Measurements from ENCODE around the gene FBN2.
A peak's percentile ranks its signal among the peaks of the same experiment; 100 is the strongest.

FBN2 gene

GRCh38 chr5:128252756-128253155 lies 285.3 kb downstream of the FBN2 start:
- no peak for DNase-seq (ENCODE audit: low spot score)

DNA sequence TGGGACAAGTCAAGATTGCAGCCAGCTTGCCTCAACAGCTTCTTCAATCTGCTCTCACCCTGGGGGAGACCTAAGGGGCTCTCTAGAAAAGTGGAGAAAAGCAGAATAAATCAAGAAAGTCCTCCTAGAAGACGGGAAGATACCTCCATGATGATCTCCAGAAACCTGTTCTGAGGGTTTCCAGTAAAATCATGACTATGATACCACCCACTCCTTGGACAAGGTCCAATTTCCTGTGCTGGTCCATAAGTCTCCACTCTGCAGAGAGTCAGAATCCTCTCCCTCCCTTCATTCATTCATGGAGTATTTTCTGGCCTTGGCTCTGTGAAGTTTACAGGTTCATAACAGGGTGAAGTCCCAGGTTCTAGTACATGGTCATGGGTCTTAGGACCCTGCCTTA lies 285.8 kb downstream of the FBN2 start:
- DNase-seq (ENCODE audit: low spot score), result no peak

- DNase-seq (ENCODE audit: low spot score), result no peak
These were observed 292.1 kb downstream of the FBN2 start for GRCh38 chr5:128245974-128246373.

- DNase-seq (ENCODE audit: low spot score), result no peak
These were observed 294.0 kb downstream of the FBN2 start for GRCh38 chr5:128243958-128244582.

DNA sequence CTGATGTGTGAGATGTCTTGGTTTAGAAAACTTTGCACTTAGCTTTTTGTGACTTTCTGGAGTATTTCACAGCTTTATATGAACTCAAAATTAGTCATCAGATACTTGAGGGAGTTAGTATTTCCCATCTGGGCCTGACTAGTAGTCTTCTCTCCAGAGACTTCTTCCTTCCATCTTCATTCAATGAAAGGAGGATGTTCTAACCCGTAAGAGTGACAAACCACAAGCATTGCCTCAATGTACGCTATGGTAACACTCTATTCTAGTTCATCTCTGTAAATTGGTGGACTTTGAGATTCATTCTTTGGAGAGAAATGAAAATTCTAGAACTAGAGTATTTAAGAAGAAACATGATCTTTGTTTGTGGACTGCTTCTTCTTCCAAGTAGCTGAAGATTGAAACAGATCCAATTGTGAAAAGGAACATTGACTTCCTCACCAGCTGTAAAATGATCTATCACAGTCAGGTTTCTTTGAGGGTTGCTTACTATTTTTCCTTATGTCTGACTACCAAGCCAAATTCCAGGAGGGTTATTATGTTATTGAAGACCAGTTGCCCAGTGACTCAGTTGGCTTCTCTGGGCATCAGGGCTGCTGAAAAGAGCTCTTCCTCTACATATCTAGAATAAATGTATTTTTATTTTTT lies 296.9 kb downstream of the FBN2 start:
- no peak for DNase-seq (ENCODE audit: low spot score)

- DNase-seq (ENCODE audit: low spot score), result no peak
These were observed 300.5 kb downstream of the FBN2 start for GRCh38 chr5:128237546-128237945.

DNA sequence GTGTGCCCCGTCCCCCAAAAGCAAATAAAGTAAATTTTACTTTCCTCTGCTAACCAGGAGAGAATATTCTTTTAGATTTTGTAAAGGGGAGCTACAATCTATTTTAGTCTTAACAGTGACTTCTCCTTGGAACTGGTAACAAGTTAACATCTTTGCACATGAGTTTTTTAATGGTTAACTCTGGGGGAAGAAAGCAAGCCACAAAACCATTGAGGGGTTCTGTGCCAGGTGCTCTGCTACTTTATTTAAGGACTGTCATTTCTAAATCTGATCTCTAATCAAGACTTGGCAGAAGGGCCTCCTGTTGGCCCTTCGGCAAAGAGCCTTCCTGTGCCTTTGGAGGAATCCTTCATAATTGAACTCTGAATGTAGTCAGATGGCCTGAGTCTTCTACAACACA lies 301.0 kb downstream of the FBN2 start:
- DNase-seq (ENCODE audit: low spot score), result no peak

DNA sequence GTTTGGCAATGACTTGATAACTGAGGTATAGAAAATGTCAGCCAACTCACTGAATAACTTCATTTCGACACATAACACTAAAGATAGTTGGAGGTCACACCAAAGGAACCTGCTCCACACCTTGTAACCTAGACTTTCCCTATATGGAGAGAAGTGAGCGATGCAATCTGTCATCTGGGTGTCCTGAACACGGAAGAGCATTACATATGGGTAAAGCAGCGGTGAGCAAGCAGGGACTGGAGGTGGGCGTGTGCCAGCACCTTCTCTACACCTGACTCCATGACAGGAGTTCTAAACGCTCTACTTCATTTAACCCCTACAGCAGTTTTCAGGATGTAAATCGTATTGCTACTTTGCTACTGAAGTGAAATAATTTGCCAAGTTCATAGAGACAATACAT lies 301.7 kb downstream of the FBN2 start:
- no peak for DNase-seq (ENCODE audit: low spot score)

DNA sequence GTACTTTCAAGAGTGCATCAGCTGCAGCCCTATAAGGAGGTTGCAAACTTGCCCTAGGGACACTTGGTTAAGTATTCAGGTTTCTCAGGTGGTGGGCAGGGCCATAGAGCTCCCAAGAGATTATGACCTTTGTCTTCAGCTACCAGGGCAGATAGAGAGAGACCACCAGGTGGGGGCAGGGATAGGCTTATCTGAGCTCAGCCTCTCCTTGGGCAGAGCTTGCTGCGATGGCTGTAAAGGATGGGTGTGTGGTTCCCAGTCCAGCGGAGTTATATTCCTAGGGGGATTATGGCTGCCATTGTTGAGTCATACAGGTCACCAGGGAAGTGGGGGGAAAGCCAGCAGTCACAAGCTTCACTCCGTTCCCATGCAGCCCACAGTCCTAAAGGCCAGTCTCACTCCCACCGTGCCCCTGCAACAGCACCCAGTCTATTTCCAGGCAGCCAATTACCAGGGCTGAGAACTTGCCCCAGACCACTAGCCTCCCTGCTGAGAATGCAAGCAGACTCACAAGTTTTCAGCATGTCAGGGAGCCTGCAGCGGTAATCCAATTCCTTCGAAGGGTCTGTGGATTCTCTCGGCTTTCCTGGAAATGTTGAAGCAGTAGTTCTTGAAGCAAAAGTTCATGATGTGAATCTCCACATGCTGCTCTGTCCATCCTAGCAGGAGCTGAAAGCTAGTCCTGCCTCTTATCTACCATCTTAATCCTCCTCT lies 303.0 kb downstream of the FBN2 start:
- no peak for DNase-seq (ENCODE audit: low spot score)

GRCh38 chr5:128228521-128228920 lies 309.5 kb downstream of the FBN2 start:
- no peak for DNase-seq (ENCODE audit: low spot score)

GRCh38 chr5:128228008-128228407 lies 310.0 kb downstream of the FBN2 start:
- no peak for DNase-seq (ENCODE audit: low spot score)

GRCh38 chr5:128225245-128226030 lies 312.6 kb downstream of the FBN2 start:
- DNase-seq (ENCODE audit: low spot score), result no peak

- DNase-seq (ENCODE audit: low spot score), result no peak
These were observed 313.7 kb downstream of the FBN2 start for GRCh38 chr5:128224336-128224735.

- DNase-seq (ENCODE audit: low spot score), result no peak
These were observed 317.2 kb downstream of the FBN2 start for GRCh38 chr5:128220841-128221240.

GRCh38 chr5:128216860-128217531 lies 321.0 kb downstream of the FBN2 start:
- DNase-seq (ENCODE audit: low spot score), result no peak

DNA sequence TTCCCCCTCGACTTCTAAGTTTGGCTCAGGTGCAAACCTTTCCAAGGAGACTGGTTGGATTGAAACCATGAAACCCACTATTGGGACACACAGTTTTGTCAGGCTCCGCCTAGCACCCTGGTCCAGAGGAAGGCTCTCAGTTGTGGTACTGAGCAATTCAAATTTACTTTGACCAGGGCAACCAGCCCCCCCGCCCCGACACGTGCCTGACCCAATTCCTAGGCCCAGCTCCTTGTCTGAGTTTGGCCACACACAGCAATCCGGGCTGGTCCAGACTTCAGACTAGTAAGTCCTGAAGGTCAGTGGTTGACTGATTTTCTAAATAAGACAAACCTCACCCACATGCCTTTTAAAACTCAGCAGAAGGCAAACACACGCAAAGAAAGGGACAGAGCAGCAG lies 321.8 kb downstream of the FBN2 start:
- no peak for DNase-seq (ENCODE audit: low spot score)

DNA sequence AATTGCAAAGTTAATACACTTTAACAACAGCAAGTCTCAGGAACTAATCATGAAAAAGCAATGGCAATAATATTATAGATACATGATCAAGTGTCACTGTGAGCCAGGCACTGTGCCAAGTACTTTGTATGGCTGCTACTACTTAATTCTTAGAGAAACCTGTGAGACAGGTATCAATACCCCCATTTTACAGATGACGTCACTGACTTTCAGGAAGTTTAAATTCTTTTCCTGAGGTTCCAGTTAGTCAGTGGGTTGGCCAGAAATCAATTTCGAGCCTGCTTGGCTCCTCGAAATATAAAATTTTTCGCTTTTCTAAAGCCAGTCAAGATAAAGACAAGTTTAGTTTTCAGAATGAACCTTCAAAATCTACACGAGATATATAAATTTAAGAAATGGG lies 324.2 kb downstream of the FBN2 start:
- DNase-seq (ENCODE audit: low spot score), result no peak

DNA sequence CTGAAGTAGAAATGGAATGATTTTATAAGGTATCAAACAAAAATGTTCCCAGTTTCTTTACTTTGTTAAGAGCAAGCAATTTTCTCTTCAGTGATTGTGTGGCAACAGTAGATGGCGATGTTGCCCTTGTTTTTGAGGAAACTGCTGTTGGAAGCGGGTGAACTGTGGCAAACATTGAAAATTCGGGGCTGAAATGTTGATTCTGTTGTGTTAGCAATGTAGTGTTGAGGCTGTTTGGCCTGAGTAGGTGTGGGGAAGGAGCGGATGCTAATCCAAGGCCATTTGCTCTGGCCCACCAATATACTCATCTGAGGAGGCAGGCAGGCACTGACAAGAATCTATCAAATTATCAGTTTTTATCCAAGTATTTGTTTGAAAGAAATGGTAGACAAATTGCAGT lies 324.7 kb downstream of the FBN2 start:
- DNase-seq (ENCODE audit: low spot score), result peak; percentile 20

GRCh38 chr5:128212191-128212806 lies 325.7 kb downstream of the FBN2 start:
- no peak for DNase-seq (ENCODE audit: low spot score)

- no peak for DNase-seq (ENCODE audit: low spot score)
These were observed 329.6 kb downstream of the FBN2 start for GRCh38 chr5:128208436-128208835.
